Ascending aorta (tissue), 2 donors: ENCODE data around the gene ASAP3. TPM values are rescaled to one million over a fixed set of nuclear protein-coding genes. Genes with fewer than 3 reads are reported as not detected.

Source experiments
- DNase-seq, 2 donors: peaks; one replicate each; pipeline ENCODE4 v3.0.0-alpha.2; 2019; ENCODE audit warnings: low spot score in 2 of 2
- H3K27ac ChIP-seq, 2 donors: fragments of 200-600 bp; sonication (generic); one replicate each; pipeline ENCODE4 v1.5.1; 2016 to 2017; ENCODE audit warnings: mild to moderate bottlenecking in 1 of 2
- H3K27me3 ChIP-seq: fragments of 200-600 bp; sonication (generic); one replicate; pipeline ENCODE4 v1.5.1; 2017
- H3K36me3 ChIP-seq, 2 donors: fragments of 200-600 bp; sonication (generic); one replicate each; pipeline ENCODE4 v1.5.1; 2016
- H3K4me1 ChIP-seq, 2 donors: fragments of 200-600 bp; sonication (generic); one replicate each; pipeline ENCODE4 v1.5.1; 2016 to 2017; ENCODE audit warnings: mild to moderate bottlenecking in 1 of 2
- H3K4me3 ChIP-seq, 2 donors: fragments of 200-600 bp; sonication (generic); one replicate each; pipeline ENCODE4 v1.5.1; 2016 to 2017; ENCODE audit warnings: mild to moderate bottlenecking in 1 of 2
- H3K9me3 ChIP-seq, 2 donors: fragments of 200-600 bp; sonication (generic); one replicate each; pipeline ENCODE4 v1.5.1; 2016
- intact Hi-C: fragments of 100-400 bp; cut with DNase I; formaldehyde crosslinking; loops from one replicate; pipeline ENCODE4 v1.15.1; 2023
- total RNA-seq: library from RNA; depleted of rRNA; stranded (reverse); fragments of >200 nt; gene quantifications from one replicate; pipeline ENCODE4 v1.1.0, GENCODE V29; 2016
- TF ChIP-seq, protein P1 (sequence below), 3 experiments: fragments of 200-600 bp in 2 of 3; fragments of 450-650 bp in 1 of 3; sonication (generic) in 2 of 3; IDR thresholded peaks; one replicate each; pipeline ENCODE4 v1.5.1; 2016 to 2019; ENCODE audit warnings: antibody characterized with exemption in 3 of 3, mild to moderate bottlenecking in 1 of 3, moderate library complexity in 1 of 3

Gene ASAP3
- total RNA-seq, 1 donor from 2014 or later: 125 TPM

DNA sequence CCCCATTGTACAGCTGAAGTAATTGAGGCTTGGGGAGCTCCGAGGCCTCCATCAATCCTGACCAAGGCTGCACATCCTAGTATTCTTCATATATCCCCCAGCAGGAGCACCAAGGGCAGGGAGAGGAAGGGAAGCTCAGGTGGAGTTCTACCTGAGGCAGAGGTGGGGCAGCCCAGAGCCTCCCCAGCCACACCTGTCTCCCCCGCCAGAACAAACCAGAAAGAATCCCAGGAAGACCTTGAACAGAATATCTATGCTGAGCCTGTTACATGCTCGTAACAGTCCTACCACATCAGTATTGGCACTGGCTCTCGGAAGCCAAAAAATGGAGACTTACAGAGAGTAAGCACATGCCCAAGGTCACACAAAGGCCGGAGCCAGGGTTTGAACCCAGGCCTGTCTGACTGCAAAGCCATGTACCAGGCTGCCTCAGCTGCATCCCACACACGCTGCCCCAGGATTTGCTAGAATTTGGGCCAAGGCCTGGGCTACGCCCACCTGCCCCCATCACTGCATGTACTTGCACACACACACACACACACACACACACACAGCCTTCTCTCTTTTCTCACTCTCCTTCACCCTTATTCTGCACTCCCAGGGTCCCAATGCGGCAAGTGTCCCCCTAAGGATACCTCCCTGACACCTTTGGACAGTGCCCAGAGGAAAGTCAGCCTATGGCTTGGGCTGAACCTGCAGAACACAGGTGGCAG lies 42.5 kb upstream of the ASAP3 start:
- Histone ChIP-seq H3K27me3 (no peaks in the 10 kb centered on the region), H3K36me3 (no peaks in the 10 kb centered on the region), H3K9me3 (no peaks in the 10 kb centered on the region), H3K4me1 (peaks cover 8 to 10% of the 10 kb centered on the region in 2 donors), H3K27ac (no peak overlapping the region), H3K4me3 (no peak overlapping the region)
- TF ChIP-seq, protein P1, sequence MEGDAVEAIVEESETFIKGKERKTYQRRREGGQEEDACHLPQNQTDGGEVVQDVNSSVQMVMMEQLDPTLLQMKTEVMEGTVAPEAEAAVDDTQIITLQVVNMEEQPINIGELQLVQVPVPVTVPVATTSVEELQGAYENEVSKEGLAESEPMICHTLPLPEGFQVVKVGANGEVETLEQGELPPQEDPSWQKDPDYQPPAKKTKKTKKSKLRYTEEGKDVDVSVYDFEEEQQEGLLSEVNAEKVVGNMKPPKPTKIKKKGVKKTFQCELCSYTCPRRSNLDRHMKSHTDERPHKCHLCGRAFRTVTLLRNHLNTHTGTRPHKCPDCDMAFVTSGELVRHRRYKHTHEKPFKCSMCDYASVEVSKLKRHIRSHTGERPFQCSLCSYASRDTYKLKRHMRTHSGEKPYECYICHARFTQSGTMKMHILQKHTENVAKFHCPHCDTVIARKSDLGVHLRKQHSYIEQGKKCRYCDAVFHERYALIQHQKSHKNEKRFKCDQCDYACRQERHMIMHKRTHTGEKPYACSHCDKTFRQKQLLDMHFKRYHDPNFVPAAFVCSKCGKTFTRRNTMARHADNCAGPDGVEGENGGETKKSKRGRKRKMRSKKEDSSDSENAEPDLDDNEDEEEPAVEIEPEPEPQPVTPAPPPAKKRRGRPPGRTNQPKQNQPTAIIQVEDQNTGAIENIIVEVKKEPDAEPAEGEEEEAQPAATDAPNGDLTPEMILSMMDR (IDR thresholded peaks at IDR 0.05): no peak
- DNase-seq: no peak
- intact Hi-C loops: no loop called here

DNA sequence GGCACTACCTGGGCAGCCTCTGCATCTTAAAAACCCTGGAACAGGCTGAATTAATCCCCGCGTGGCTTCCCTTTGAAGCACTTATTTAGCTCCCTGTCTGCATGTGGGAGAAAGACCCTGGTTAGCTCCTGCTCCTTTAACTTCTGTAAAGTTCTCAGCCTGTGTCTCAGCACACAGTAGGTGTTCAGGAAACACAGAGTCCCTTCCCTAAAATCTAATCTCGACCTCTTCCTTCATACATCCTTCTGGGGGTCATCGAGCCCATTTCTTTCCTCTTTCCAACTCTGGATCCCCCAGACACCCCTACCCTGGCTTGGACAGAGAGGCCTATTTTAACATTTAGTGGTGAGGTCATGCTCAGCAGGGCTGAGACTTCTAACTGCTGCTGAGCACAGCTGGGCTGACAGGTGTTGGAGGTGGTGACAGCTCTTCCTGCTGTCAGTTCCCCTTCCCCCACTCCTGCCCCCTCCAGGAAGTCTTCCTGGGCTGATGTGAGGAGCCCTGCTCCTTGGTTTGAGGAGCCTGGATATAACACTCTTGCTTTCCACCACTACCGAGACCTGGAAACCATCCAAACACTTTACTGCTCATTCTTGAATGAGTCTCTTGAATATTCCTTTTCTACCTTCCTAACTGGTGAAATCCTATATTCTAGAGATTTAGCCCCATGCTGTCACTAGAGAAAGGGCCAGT lies 41.7 kb upstream of the ASAP3 start:
- Histone ChIP-seq H3K27ac (no peak overlapping the region), H3K27me3 (no peaks in the 10 kb centered on the region)
- intact Hi-C loops: no loop called here

DNA sequence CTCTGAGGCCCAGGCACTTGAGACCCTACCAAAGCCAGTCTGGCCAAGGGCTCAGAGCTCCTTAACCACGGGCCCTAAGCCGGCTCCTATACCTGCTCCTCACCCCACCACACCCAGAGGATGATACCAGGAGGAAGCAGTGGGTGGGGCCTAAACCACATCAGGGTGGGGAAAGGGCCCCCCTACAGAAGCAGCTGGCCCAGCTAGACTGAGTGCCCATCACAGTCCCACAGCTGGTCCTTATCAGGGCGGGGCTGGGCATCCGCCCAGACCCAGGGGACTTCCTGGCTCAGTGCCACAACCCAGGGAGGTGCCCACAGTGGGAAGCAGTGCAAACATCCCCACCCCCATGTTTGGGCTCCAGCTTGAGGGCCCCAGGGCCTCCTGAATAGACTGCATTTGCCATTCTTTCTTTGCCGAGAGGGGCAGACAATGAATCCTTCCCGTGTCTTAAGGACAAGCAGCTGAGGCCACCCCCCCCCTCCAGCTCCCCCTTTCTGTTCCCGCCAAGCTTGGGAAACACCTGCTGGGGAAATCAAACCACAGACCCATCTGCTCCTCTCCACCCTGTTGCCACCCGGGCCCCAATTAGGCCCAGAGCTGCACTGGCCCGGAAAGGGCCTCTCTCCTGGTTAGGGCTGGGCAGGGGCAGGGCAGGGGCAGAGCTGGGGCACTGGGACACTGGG lies 40.9 kb upstream of the ASAP3 start:
- H3K4me3 ChIP-seq: no peak overlapping the region
- H3K27ac ChIP-seq: no peak overlapping the region
- no peaks in the 10 kb centered on the region for H3K36me3 ChIP-seq
- intact Hi-C loops: no loop called here
- H3K27me3 ChIP-seq: no peaks in the 10 kb centered on the region
- H3K9me3 ChIP-seq: no peaks in the 10 kb centered on the region
- TF ChIP-seq, protein P1 (IDR thresholded peaks at IDR 0.05): no peak
- no peak for DNase-seq
- no peaks in the 10 kb centered on the region for H3K4me1 ChIP-seq

More for the DNA sequence above, 41.7 kb upstream of the ASAP3 start:
- no peaks in the 10 kb centered on the region for H3K9me3 ChIP-seq
- no peak overlapping the region for H3K4me3 ChIP-seq
- peaks cover 4 to 5% of the 10 kb centered on the region in 2 donors for H3K4me1 ChIP-seq
- DNase-seq: no peak
- TF ChIP-seq, protein P1 (IDR thresholded peaks at IDR 0.05): no peak
- H3K36me3 ChIP-seq: no peaks in the 10 kb centered on the region

DNA sequence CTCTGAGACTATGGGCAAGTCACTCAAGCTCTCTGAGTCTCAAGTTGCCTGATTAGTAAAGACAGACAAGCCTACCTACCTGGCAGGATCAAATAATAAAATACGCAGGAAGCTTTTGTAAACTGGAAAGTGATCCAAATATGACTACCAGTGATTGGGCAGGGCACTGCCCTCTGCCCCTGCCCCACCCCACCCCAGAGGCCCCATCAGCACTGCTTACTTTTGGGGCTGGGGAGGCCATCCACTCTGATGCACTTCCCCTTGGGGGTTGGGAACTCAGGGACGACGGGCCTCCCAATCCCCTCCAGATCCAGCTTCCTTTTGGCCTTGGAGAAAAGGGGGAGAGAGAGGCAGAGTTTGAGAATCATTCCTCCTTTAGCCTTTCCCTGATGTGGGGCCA lies 40.2 kb upstream of the ASAP3 start:
- Histone ChIP-seq H3K4me3 (no peak overlapping the region), H3K27me3 (no peaks in the 10 kb centered on the region), H3K36me3 (no peaks in the 10 kb centered on the region), H3K27ac (no peak overlapping the region), H3K4me1 (no peaks in the 10 kb centered on the region), H3K9me3 (no peaks in the 10 kb centered on the region)
- intact Hi-C loops: no loop called here
- TF ChIP-seq, protein P1 (IDR thresholded peaks at IDR 0.05): no peak
- no peak for DNase-seq

DNA sequence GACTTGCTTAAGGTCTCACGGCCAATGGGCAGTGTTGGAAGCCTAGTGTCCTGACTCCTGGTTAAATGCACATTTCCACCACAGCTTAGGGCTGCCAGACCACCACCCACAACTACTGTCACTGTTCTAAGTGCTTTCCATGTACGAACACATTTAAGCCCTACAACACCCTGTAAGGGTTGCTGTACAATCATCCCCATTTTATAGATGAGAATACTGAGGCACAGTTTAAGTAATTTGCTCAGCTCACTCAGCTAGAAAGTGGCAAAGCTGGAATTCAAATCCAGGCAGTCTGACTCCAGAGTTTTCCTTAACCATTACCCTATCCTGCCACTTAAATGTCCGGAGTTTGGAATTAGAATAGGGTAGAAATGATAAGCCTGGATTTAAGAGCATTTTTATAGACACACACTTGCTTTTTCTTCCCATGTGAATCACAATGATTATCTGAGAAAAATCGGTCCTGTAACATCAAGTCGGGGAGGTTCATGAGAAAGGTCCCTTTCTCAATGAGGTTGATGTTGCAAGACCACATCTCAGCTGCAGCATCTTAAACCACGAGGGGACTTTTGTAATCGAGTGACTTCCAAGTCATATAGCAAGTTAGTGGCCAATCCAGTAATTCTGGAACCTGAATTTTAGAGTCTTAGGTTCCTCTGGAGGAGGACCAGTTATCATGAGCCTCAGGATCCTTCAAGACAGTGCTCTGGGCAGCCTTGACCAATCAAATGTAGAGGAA lies 38.4 kb upstream of the ASAP3 start:
- H3K9me3 ChIP-seq: no peaks in the 10 kb centered on the region
- no peak for DNase-seq
- H3K27ac ChIP-seq: no peak overlapping the region
- no peaks in the 10 kb centered on the region for H3K36me3 ChIP-seq
- TF ChIP-seq, protein P1 (IDR thresholded peaks at IDR 0.05): no peak
- H3K4me3 ChIP-seq: no peak overlapping the region
- H3K27me3 ChIP-seq: no peaks in the 10 kb centered on the region
- H3K4me1 ChIP-seq: no peaks in the 10 kb centered on the region
- intact Hi-C loops: no loop called here
